GM12872 (cell line): ENCODE data around the gene ANO2.

Source experiments
- TF ChIP-seq, protein P1 (sequence below): IDR thresholded peaks from 3 replicates; pipeline ENCODE4 v1.5.1; 2011; ENCODE audit warnings: low read depth, mild to moderate bottlenecking, low read length, moderate library complexity; ENCODE audit not compliant: insufficient read depth

ANO2 gene

DNA sequence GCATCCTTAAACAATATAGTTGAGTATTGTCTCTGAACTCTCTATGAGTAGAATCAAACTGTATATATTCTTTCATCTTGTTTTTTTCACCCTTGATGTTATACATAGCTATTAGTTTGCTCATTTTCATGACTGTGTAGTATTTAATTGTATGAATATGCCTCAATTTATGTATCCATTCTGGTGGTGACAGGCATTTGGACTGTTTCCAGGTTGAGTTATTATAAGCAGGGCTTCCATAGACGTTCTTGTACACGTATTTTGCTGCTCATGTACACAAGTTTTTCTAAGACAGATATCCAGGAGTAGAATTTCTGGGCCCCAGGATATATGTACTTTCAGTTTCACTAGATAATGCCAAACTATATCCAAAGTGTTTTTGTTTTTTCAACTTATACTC lies 301.8 kb downstream of the ANO2 start:
- TF ChIP-seq, protein P1, sequence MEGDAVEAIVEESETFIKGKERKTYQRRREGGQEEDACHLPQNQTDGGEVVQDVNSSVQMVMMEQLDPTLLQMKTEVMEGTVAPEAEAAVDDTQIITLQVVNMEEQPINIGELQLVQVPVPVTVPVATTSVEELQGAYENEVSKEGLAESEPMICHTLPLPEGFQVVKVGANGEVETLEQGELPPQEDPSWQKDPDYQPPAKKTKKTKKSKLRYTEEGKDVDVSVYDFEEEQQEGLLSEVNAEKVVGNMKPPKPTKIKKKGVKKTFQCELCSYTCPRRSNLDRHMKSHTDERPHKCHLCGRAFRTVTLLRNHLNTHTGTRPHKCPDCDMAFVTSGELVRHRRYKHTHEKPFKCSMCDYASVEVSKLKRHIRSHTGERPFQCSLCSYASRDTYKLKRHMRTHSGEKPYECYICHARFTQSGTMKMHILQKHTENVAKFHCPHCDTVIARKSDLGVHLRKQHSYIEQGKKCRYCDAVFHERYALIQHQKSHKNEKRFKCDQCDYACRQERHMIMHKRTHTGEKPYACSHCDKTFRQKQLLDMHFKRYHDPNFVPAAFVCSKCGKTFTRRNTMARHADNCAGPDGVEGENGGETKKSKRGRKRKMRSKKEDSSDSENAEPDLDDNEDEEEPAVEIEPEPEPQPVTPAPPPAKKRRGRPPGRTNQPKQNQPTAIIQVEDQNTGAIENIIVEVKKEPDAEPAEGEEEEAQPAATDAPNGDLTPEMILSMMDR = no peak

DNA sequence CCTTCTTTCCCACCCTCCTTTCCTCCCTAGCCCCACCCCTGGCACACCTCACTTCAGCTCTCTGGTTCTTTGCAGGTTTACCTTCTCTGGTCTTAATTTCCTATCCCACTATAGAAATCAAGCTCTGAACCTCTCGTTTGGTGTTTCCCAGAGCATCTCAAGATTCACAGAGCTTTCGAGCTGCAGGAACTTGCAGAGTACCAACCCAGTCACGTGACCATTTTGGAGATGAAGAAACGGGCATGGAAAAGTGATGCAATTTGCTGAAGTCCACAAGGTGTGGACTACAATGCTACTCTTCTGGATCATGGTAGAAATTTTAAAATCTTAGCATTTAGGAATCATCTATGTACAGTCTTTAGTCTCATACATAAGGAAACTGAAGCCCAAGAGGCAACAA lies 307.4 kb downstream of the ANO2 start:
- TF ChIP-seq, protein P1 = no peak

GRCh38 chr12:5636907-5637306 lies 308.2 kb downstream of the ANO2 start:
- TF ChIP-seq, protein P1 = no peak

DNA sequence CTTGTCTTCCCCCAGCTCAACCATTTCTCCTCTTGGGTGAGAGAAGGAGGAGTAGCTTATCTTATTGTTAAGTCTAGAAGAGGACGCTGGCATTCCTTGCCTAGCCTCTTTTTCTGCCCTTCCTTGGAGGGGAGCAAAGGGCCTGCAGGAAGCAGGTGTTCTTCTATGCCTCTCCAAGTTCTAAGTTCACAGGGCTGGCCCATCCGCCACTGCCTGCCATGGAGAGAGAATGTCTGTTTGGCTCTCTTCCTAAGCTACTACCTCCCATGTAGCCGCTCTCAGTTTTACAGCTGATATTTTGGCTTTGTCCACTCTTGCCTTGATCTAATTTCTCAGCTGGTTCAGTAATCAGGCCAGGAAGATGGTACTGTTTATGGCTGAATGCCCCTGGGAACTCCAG lies 312.0 kb downstream of the ANO2 start:
- TF ChIP-seq, protein P1 = no peak

DNA sequence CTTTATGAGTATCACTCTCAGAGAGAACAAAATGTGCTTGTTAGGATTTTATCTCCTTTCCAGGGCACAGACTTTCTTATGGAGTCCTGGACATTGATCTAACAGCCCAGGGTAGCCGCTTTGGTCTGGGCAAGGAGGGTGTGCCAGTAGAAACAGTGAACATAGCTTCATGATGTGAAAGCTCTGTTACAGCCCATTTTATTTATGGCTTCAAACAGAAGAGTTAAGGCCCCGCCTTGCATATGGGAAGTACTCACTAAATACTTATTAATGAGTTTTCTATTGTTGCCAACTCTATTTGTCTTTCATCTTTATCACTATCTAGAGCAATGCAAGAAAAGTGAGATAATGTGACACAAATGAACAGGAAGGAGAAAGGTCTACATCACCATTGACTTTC lies 312.6 kb downstream of the ANO2 start:
- TF ChIP-seq, protein P1 = no peak

- TF ChIP-seq, protein P1 = no peak
These were observed 313.6 kb downstream of the ANO2 start for GRCh38 chr12:5631497-5631896.

DNA sequence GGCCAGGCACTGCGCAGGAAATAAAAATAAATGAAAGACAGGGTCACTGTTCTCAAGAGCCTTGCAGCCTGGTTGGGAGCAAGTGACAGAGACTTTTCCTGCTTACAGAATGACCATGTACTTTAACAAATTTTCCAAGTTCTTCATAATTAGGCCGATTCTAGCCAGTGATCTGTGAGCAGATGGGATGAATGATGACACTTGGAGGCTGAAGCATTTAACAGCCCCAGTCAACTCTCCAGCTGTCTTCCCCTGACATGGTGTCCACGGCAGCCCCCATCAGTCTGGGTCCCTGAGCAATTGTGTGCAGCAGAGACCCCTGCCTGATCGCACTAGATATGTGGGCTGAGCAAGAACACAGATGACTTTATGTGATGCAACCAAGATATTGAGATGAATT lies 314.3 kb downstream of the ANO2 start:
- TF ChIP-seq, protein P1 = no peak

DNA sequence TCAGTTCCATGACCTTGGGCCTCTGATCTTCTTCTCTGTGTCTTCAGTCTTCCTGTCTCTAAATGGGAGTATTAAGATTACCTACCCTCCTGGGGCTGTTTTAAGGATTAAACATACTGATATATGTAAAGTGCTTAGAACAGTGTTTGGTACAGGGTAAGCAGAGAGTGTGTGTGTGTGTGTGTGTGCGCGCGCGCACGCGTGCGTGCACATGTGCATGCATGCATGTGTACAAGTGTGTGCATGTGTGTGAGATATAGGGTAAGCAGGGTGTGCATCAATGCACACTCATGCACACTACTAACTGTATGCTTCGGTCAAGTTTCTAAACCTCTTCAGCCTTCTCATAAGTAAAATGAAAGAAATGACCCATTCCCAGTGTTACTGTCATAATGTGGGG lies 316.6 kb downstream of the ANO2 start:
- TF ChIP-seq, protein P1 = no peak
